Esophagus muscularis mucosa (tissue), 3 donors: ENCODE measurements around the gene ARHGEF38.

Experiments
- CTCF ChIP-seq, 3 experiments: fragments of 200-600 bp in 2 of 3; fragments of 450-650 bp in 1 of 3; sonication (generic) in 2 of 3; IDR thresholded peaks; one replicate each; pipeline ENCODE4 v1.5.1; 2017 to 2019; ENCODE audit warnings: antibody characterized with exemption in 3 of 3, mild to moderate bottlenecking in 2 of 3, moderate library complexity in 1 of 3
- POLR2A ChIP-seq: fragments of 450-650 bp; IDR thresholded peaks from one replicate; pipeline ENCODE4 v1.6.1; 2017; ENCODE audit warnings: antibody characterized with exemption, moderate library complexity, mild to moderate bottlenecking, low read depth
- POLR2AphosphoS5 ChIP-seq, 2 donors: sonication (generic); formaldehyde crosslinking; IDR thresholded peaks; one replicate each; pipeline ENCODE4 v1.6.1; 2017; ENCODE audit warnings: antibody characterized with exemption in 2 of 2

DNA sequence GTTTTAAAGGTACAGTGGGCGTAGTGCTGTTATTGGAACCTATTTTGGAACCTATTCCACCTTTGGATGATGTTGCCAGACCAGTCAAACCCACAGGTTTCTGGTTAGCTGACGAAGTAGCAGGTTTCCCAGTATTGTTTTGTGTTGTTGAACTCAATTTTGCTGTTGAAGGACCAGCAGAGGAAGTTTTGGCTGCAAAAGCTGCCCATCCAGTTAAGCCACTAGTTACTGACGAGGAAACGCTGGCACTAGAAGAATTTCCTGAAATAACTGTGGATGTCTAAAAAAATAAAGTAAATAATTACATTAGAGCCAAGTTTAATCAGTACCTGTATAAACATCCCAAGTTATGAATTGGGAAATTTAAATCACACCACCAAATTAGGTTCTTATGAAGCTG, 130.6 kb downstream of the ARHGEF38 start:
- TF ChIP-seq POLR2A (no peak), POLR2AphosphoS5 (IDR thresholded peaks at IDR 0.05) (no peak), CTCF (IDR thresholded peaks at IDR 0.05) (no peak)
